Measurements from ENCODE around the gene RPN1. TPM values are rescaled to one million over a fixed set of nuclear protein-coding genes. Genes with fewer than 3 reads are reported as not detected.
"Not testable (repeated sequence)": the region's sequence is repeated elsewhere in the genome, so short reads cannot be mapped to it uniquely, and the experiment has no call there.

RPN1 gene
- total and polyA plus RNA-seq, 4 donors = 132 to 407 (median 249) TPM

DNA sequence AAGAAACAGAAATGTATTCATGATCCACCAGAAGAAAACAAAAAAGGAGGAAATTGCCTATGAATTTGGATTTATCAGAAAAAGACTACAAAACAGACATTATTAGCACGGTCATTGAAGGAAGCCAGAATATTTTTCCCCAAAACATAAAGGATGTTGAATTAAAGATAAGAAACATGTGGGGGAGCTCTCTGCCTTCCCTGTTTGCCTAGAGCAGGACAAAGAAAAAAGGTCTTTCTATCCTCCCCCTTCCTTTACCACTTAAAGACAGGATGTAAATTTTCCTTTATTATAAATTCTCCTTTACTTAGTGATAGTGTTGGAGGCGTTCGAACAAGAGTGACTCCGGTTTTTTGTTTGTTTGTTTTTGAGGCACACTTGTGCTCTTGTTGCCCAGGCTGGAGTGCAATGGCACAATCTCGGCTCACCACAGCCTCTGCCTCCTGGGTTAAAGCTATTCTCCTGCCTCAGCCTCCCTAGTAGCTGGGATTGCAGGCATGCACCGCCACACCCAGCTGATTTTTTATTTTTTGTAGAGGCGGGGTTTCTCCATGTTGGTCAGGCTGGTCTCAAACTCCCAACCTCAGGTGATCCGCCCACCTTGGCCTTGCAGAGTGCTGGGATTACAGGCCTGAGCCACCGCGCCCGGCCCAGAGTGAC lies 14.9 kb upstream of the RPN1 start:
- no peaks in the 10 kb centered on the region for H3K27me3 ChIP-seq (ENCODE audit: control insufficient read depth in 4 of 4, insufficient read depth in 4 of 4, low read length in 3 of 4)
- TF ChIP-seq GABPA (IDR thresholded peaks at IDR 0.05 in 1 of 2, conservative IDR thresholded peaks at IDR 0.05 in 1 of 2) (no peak), HNF4A (conservative IDR thresholded peaks at IDR 0.05) (no peak), RAD21 (IDR thresholded peaks at IDR 0.05) (peak; percentile 45 to 50)
- TF ChIP-seq, protein P1, sequence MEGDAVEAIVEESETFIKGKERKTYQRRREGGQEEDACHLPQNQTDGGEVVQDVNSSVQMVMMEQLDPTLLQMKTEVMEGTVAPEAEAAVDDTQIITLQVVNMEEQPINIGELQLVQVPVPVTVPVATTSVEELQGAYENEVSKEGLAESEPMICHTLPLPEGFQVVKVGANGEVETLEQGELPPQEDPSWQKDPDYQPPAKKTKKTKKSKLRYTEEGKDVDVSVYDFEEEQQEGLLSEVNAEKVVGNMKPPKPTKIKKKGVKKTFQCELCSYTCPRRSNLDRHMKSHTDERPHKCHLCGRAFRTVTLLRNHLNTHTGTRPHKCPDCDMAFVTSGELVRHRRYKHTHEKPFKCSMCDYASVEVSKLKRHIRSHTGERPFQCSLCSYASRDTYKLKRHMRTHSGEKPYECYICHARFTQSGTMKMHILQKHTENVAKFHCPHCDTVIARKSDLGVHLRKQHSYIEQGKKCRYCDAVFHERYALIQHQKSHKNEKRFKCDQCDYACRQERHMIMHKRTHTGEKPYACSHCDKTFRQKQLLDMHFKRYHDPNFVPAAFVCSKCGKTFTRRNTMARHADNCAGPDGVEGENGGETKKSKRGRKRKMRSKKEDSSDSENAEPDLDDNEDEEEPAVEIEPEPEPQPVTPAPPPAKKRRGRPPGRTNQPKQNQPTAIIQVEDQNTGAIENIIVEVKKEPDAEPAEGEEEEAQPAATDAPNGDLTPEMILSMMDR (IDR thresholded peaks at IDR 0.05; ENCODE audit: low read depth, low read length, missing input control) = no peak
- TF ChIP-seq, protein P2, sequence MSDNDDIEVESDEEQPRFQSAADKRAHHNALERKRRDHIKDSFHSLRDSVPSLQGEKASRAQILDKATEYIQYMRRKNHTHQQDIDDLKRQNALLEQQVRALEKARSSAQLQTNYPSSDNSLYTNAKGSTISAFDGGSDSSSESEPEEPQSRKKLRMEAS (IDR thresholded peaks at IDR 0.05) = no peak
- H3K4me1 ChIP-seq (ENCODE audit: control insufficient read depth in 4 of 4, insufficient read depth in 4 of 4, low read length in 3 of 4) = peaks cover 0 to 3% (median 0%) of the 10 kb centered on the region in 4 donors
- no peaks in the 10 kb centered on the region for H3K36me3 ChIP-seq (ENCODE audit: control insufficient read depth in 4 of 4, insufficient read depth in 3 of 4, low read depth in 1 of 4, low read length in 3 of 4)
- DNase-seq (ENCODE audit: low spot score) = no peak
- WGBS = 66% methylated on average over 11 of the region's 11 CpGs
- H3K9ac ChIP-seq (ENCODE audit: low read depth in 1 of 2, low read length in 2 of 2) = no peak overlapping the region
- no peaks in the 10 kb centered on the region for H3K9me3 ChIP-seq (ENCODE audit: control insufficient read depth in 4 of 4, low read length in 3 of 4)
- no peak overlapping the region for H3K4me3 ChIP-seq (ENCODE audit: low read depth in 1 of 3, low read length in 3 of 3)
- no peak overlapping the region for H3K27ac ChIP-seq (ENCODE audit: low read depth in 1 of 2, low read length in 2 of 2)

DNA sequence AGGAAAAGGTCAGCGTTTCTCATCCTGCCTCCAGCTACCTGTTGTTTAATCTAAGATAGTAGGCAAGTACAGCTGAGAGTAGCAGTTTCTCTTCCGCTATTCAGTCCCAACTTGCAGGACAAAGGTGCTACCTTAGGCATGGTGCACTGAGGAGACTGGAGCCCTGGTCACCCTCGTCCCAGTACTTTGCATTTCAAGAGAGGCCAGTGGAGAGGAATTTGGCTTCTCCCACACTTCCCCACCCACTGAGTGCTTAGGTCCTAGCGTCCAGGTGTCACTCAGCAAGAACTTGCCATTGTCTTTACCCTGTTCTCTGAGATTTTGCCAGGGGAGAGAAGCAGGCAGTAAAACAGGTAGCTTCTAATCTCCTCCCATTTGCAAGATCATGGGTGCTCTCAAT lies 12.5 kb upstream of the RPN1 start:
- Histone ChIP-seq H3K4me3 (ENCODE audit: low read depth in 1 of 3, low read length in 3 of 3) (no peak overlapping the region), H3K9ac (ENCODE audit: low read depth in 1 of 2, low read length in 2 of 2) (no peak overlapping the region), H3K27me3 (ENCODE audit: control insufficient read depth in 4 of 4, insufficient read depth in 4 of 4, low read length in 3 of 4) (no peaks in the 10 kb centered on the region), H3K36me3 (ENCODE audit: control insufficient read depth in 4 of 4, insufficient read depth in 3 of 4, low read depth in 1 of 4, low read length in 3 of 4) (no peaks in the 10 kb centered on the region), H3K27ac (ENCODE audit: low read depth in 1 of 2, low read length in 2 of 2) (no peak overlapping the region), H3K4me1 (ENCODE audit: control insufficient read depth in 4 of 4, insufficient read depth in 4 of 4, low read length in 3 of 4) (peaks cover 0 to 3% (median 0%) of the 10 kb centered on the region in 4 donors), H3K9me3 (ENCODE audit: control insufficient read depth in 4 of 4, low read length in 3 of 4) (no peaks in the 10 kb centered on the region)
- WGBS = 89% methylated on average over 4 of the region's 4 CpGs
- DNase-seq (ENCODE audit: low spot score) = no peak
- TF ChIP-seq TAF1 (conservative IDR thresholded peaks at IDR 0.05) (no peak), GABPA (IDR thresholded peaks at IDR 0.05 in 1 of 2, conservative IDR thresholded peaks at IDR 0.05 in 1 of 2) (no peak)

DNA sequence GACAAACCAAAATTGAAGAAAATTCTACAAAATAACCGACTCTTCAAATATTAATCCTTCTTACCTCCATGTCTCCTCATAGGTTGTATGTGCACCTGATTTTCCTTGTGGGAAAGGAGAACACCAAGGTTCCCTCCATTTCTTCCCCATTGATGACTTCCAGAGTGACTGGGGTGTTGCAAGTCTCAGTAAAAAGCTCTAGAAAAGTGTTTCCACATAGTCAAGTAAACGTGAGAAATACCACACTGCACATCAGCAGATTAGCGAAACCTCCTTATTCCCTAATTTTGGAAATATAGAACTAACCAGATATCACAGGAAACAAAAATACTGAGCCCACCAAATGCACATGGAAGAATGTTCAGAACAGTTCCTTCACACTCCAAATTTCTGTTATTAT lies 4.9 kb upstream of the RPN1 start:
- no peak overlapping the region for H3K4me3 ChIP-seq (ENCODE audit: low read depth in 1 of 3, low read length in 3 of 3)
- 84% methylated on average over 3 of the region's 3 CpGs for WGBS
- TF ChIP-seq HNF4A (conservative IDR thresholded peaks at IDR 0.05) = no peak
- no peaks in the 10 kb centered on the region for H3K4me1 ChIP-seq (ENCODE audit: control insufficient read depth in 4 of 4, insufficient read depth in 4 of 4, low read length in 3 of 4)
- H3K27me3 ChIP-seq (ENCODE audit: control insufficient read depth in 4 of 4, insufficient read depth in 4 of 4, low read length in 3 of 4) = no peaks in the 10 kb centered on the region
- no peaks in the 10 kb centered on the region for H3K9me3 ChIP-seq (ENCODE audit: control insufficient read depth in 4 of 4, low read length in 3 of 4)
- DNase-seq (ENCODE audit: low spot score) = no peak
- no peak overlapping the region for H3K27ac ChIP-seq (ENCODE audit: low read depth in 1 of 2, low read length in 2 of 2)
- H3K36me3 ChIP-seq (ENCODE audit: control insufficient read depth in 4 of 4, insufficient read depth in 3 of 4, low read depth in 1 of 4, low read length in 3 of 4) = no peaks in the 10 kb centered on the region
- H3K9ac ChIP-seq (ENCODE audit: low read depth in 1 of 2, low read length in 2 of 2) = no peak overlapping the region

DNA sequence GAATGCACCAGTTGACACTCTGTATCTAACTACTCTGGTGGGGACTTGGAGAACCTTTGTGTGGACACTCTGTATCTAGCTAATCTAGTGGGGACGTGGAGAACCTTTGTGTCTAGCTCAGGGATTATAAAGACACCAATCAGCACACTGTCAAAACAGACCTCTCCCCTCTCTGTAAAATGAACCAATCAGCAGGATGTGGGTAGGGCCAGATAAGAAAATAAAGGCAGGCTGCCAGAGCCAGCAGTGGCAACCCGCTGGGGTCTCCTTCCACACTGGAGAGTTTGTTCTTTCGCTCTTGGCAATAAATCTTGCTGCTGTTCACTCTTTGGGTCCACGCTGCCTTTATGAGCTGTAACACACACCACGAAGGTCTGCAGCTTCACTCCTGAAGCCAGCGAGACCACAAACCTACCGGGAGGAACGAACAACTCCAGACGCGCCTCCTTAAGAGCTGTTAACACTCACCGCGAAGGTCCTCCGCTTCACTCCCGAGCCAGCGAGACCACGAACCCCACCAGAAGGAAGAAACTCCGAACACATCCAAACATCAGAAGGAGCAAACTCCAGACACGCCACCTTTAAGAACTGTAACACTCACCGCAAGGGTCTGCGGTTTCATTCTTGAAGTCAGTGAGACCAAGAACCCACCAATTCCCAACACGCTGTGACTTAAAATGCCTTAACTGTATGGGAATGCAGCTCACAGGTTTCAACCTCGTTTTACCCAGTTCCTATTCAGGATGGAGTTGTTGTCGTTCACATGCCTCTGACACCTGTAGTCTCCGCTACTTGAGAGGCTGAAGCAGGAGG lies 3.6 kb upstream of the RPN1 start:
- not testable (repeated sequence) for DNase-seq (ENCODE audit: low spot score); H3K27ac ChIP-seq (ENCODE audit: low read depth in 1 of 2, low read length in 2 of 2); H3K9ac ChIP-seq (ENCODE audit: low read depth in 1 of 2, low read length in 2 of 2); H3K4me3 ChIP-seq (ENCODE audit: low read depth in 1 of 3, low read length in 3 of 3); H3K9me3 ChIP-seq (ENCODE audit: control insufficient read depth in 4 of 4, low read length in 3 of 4); H3K4me1 ChIP-seq (ENCODE audit: control insufficient read depth in 4 of 4, insufficient read depth in 4 of 4, low read length in 3 of 4); H3K27me3 ChIP-seq (ENCODE audit: control insufficient read depth in 4 of 4, insufficient read depth in 4 of 4, low read length in 3 of 4); H3K36me3 ChIP-seq (ENCODE audit: control insufficient read depth in 4 of 4, insufficient read depth in 3 of 4, low read depth in 1 of 4, low read length in 3 of 4)
- 77% methylated on average over 24 of the region's 24 CpGs for WGBS
